ENCODE data around the gene GZMB. TPM values are rescaled to one million over a fixed set of nuclear protein-coding genes. Genes with fewer than 3 reads are reported as not detected.
A peak's percentile ranks its signal among the peaks of the same experiment; 100 is the strongest.

Gene GZMB
- total RNA-seq, 4 donors from 2014 or later: 0.91 to 11.9 TPM; not detected in 2

GRCh38 chr14:24607635-24608514 lies 26.1 kb downstream of the GZMB start:
- Histone ChIP-seq H3K4me1 (no peaks in the 10 kb centered on the region), H3K4me3 (no peak overlapping the region), H3K36me3 (no peaks in the 10 kb centered on the region), H3K27ac (replicated peaks in 1 of 4) (no peak overlapping the region), H3K27me3 (no peaks in the 10 kb centered on the region), H3K9me3 (no peaks in the 10 kb centered on the region)
- intact Hi-C loops (cut with DNase I): no loop called here
- DNase-seq (ENCODE audit: extremely low spot score): no peak
- WGBS: 48% methylated on average over 8 of the region's 8 CpGs
- TF ChIP-seq CTCF (IDR thresholded peaks at IDR 0.05): no peak
- TF ChIP-seq POLR2AphosphoS5 (IDR thresholded peaks at IDR 0.05): no peak
- TF ChIP-seq EP300 (IDR thresholded peaks at IDR 0.05): no peak
- TF ChIP-seq POLR2A (IDR thresholded peaks at IDR 0.05; ENCODE audit: low read depth): no peak

- WGBS: 51% methylated on average over 2 of the region's 4 CpGs
- TF ChIP-seq CTCF (IDR thresholded peaks at IDR 0.05) (no peak), POLR2AphosphoS5 (IDR thresholded peaks at IDR 0.05) (no peak), POLR2A (IDR thresholded peaks at IDR 0.05; ENCODE audit: low read depth) (no peak), EP300 (IDR thresholded peaks at IDR 0.05) (no peak)
- DNase-seq (ENCODE audit: extremely low spot score): no peak
- Histone ChIP-seq H3K9me3 (no peaks in the 10 kb centered on the region), H3K27me3 (no peaks in the 10 kb centered on the region), H3K4me3 (no peak overlapping the region), H3K4me1 (no peaks in the 10 kb centered on the region), H3K27ac (replicated peaks in 1 of 4) (no peak overlapping the region), H3K36me3 (no peaks in the 10 kb centered on the region)
- intact Hi-C loops (cut with DNase I): no loop called here
Measured at GRCh38 chr14:24607081-24607480, 26.9 kb downstream of the GZMB start.

- TF ChIP-seq POLR2A (IDR thresholded peaks at IDR 0.05; ENCODE audit: low read depth) (no peak), CTCF (IDR thresholded peaks at IDR 0.05) (no peak), POLR2AphosphoS5 (IDR thresholded peaks at IDR 0.05) (no peak), EP300 (IDR thresholded peaks at IDR 0.05) (no peak)
- WGBS: 27% methylated on average over 3 of the region's 3 CpGs
- H3K27me3 ChIP-seq: no peaks in the 10 kb centered on the region
- intact Hi-C loops (cut with DNase I): no loop called here
- no peak overlapping the region for H3K27ac ChIP-seq (replicated peaks in 1 of 4)
- H3K4me3 ChIP-seq: no peak overlapping the region
- H3K9me3 ChIP-seq: no peaks in the 10 kb centered on the region
- no peak for DNase-seq (ENCODE audit: extremely low spot score)
- no peaks in the 10 kb centered on the region for H3K4me1 ChIP-seq
- no peaks in the 10 kb centered on the region for H3K36me3 ChIP-seq
Measured at GRCh38 chr14:24606297-24606696, 27.7 kb downstream of the GZMB start.

- intact Hi-C loops (cut with DNase I): no loop called here
- 45% methylated on average over 3 of the region's 3 CpGs for WGBS
- H3K4me1 ChIP-seq: no peaks in the 10 kb centered on the region
- H3K27me3 ChIP-seq: no peaks in the 10 kb centered on the region
- DNase-seq (ENCODE audit: extremely low spot score): no peak
- TF ChIP-seq POLR2A (IDR thresholded peaks at IDR 0.05; ENCODE audit: low read depth) (no peak), CTCF (IDR thresholded peaks at IDR 0.05) (peak; percentile 23 to 69 (median 39)), POLR2AphosphoS5 (IDR thresholded peaks at IDR 0.05) (no peak), EP300 (IDR thresholded peaks at IDR 0.05) (no peak)
- H3K4me3 ChIP-seq: no peak overlapping the region
- H3K27ac ChIP-seq (replicated peaks in 1 of 4): no peak overlapping the region
- H3K36me3 ChIP-seq: no peaks in the 10 kb centered on the region
- no peaks in the 10 kb centered on the region for H3K9me3 ChIP-seq
Measured at GRCh38 chr14:24605435-24606190, 28.4 kb downstream of the GZMB start.

Measured in esophagus muscularis mucosa (tissue), 4 donors.